DOHH2 (cell line): ENCODE measurements around the gene MTARC1.

Experiments used
- H3F3A ChIP-seq: fragments of 200-600 bp; sonication (generic), shearing (Covaris generic); 2 replicates; pipeline ENCODE4 v1.6.0; 2016; ENCODE audit warnings: antibody characterized with exemption, mild to moderate bottlenecking; ENCODE audit not compliant: control insufficient read depth, insufficient read depth
- H3K27ac ChIP-seq: fragments of 200-600 bp; sonication (generic); 2 replicates; pipeline ENCODE4 v1.5.1; 2014; ENCODE audit warnings: low read depth, mild to moderate bottlenecking, low read length, moderate library complexity
- H3K27me3 ChIP-seq: fragments of 200-600 bp; sonication (generic); 2 replicates; pipeline ENCODE4 v1.6.1; 2014; ENCODE audit warnings: mild to moderate bottlenecking, low read length, mixed read lengths; ENCODE audit not compliant: control insufficient read depth
- H3K36me3 ChIP-seq: fragments of 200-600 bp; sonication (generic); 2 replicates; pipeline ENCODE4 v1.6.1; 2014; ENCODE audit warnings: mild to moderate bottlenecking, low read length, moderate library complexity, mixed read lengths; ENCODE audit not compliant: control insufficient read depth
- H3K4me1 ChIP-seq: fragments of 200-600 bp; sonication (generic); 2 replicates; pipeline ENCODE4 v1.6.1; 2014; ENCODE audit warnings: mild to moderate bottlenecking, low read length, mixed read lengths; ENCODE audit not compliant: control insufficient read depth
- H3K4me2 ChIP-seq: fragments of 200-600 bp; sonication (generic); 2 replicates; pipeline ENCODE4 v1.6.0; 2014; ENCODE audit warnings: mild to moderate bottlenecking, low read length, moderate library complexity
- H3K4me3 ChIP-seq: fragments of 200-600 bp; sonication (generic); 2 replicates; pipeline ENCODE4 v1.5.1; 2014; ENCODE audit warnings: mild to moderate bottlenecking, low read length, mixed read lengths
- H3K79me2 ChIP-seq: fragments of 200-600 bp; sonication (generic); 2 replicates; pipeline ENCODE4 v1.6.1; 2014; ENCODE audit warnings: mild to moderate bottlenecking, low read length, mixed read lengths; ENCODE audit not compliant: control insufficient read depth
- H3K9me2 ChIP-seq: fragments of 200-600 bp; sonication (generic); replicated peaks from 2 replicates; pipeline ENCODE4 v1.6.1; 2014; ENCODE audit warnings: mild to moderate bottlenecking, low read length, mixed read lengths; ENCODE audit not compliant: control insufficient read depth
- H3K9me3 ChIP-seq: fragments of 200-600 bp; sonication (generic); 2 replicates; pipeline ENCODE4 v1.6.1; 2014; ENCODE audit warnings: antibody characterized with exemption, low read length, mixed read lengths; ENCODE audit not compliant: control insufficient read depth, insufficient read depth
- H4K20me1 ChIP-seq: fragments of 200-600 bp; sonication (generic); 2 replicates; pipeline ENCODE4 v1.6.0; 2014; ENCODE audit warnings: low read depth, mild to moderate bottlenecking, antibody characterized with exemption, low read length, moderate library complexity; ENCODE audit not compliant: control insufficient read depth, insufficient read depth
- CTCF ChIP-seq: fragments of 200-600 bp; sonication (generic); IDR thresholded peaks from one replicate; pipeline ENCODE4 v1.5.1; 2014; ENCODE audit warnings: antibody characterized with exemption, mild to moderate bottlenecking, low read depth, low read length; ENCODE audit not compliant: poor library complexity, severe bottlenecking
- EZH2phosphoT487 ChIP-seq: fragments of 200-600 bp; sonication (generic); IDR thresholded peaks from 2 replicates; pipeline ENCODE4 v1.6.1; 2017; ENCODE audit warnings: borderline replicate concordance, mild to moderate bottlenecking, antibody characterized with exemption, low read length, moderate library complexity, mixed read lengths

Gene MTARC1

GRCh38 chr1:220751111-220751510 is 35.6 kb upstream of the MTARC1 start:
- H3K4me1 ChIP-seq = no peaks in the 10 kb centered on the region
- no peaks in the 10 kb centered on the region for H4K20me1 ChIP-seq
- H3K9me2 ChIP-seq = no peaks in the 10 kb centered on the region
- H3K4me3 ChIP-seq = no peak overlapping the region
- no peaks in the 10 kb centered on the region for H3K27me3 ChIP-seq
- H3K36me3 ChIP-seq = no peaks in the 10 kb centered on the region
- no peaks in the 10 kb centered on the region for H3K79me2 ChIP-seq
- TF ChIP-seq EZH2phosphoT487 (no peak), CTCF (no peak)
- no peak overlapping the region for H3K27ac ChIP-seq
- H3K9me3 ChIP-seq = no peaks in the 10 kb centered on the region
- H3F3A ChIP-seq = no peaks in the 10 kb centered on the region
- H3K4me2 ChIP-seq = no peak overlapping the region

DNA sequence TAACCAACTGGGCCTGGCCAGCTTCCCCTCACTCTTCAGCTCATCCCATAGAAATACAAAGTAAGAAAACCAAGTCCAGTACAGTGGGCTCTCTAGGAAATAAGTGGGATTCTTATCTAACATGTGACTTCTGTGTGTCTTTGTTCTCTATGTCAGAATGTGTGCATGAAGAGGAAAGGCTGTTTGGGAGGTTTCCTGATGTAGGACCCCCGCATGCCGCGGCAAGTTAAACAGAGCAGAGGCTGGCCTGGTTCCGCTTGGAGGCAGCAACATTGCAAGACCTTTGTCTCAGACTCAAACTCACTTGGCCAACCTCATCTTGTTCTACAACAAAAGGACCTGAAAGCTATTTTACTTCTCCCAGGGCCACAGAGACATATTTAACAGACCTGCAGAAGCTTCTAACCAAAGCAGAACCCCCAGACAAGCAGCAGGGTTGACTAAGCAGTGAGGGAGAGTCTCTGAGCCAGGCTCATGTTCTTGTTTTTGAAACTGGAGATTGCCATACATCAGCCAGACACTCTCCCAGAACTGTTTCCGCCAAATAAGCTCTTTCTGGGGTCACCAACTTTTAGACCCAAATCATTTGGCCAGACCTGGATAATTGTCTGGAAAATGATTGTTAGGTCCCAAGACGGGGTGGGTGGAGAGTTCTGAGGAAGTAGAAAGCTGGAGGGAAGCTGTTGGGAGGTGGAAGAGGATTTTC is 32.3 kb upstream of the MTARC1 start:
- Histone ChIP-seq H4K20me1 (no peaks in the 10 kb centered on the region), H3K4me2 (no peak overlapping the region)
- TF ChIP-seq CTCF (no peak), EZH2phosphoT487 (no peak)

DNA sequence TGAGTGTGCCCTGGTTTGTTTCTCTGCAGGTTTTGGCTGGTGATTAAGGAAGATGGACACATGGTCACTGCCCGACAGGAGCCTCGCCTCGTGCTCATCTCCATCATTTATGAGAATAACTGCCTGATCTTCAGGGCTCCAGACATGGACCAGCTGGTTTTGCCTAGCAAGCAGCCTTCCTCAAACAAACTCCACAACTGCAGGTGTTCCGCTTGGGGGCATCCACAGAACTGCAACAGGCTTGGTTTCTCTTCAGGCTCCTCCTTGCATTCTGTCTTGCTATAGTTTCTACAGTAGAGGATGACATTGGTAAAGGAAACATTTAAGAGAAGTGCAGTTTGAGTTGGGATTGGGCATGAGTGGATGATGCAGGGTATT is 31.8 kb upstream of the MTARC1 start:
- Histone ChIP-seq H3K27ac (no peak overlapping the region), H3K27me3 (no peaks in the 10 kb centered on the region), H3K4me3 (no peak overlapping the region), H3K9me3 (no peaks in the 10 kb centered on the region), H3K79me2 (no peaks in the 10 kb centered on the region), H3K9me2 (no peaks in the 10 kb centered on the region), H3F3A (no peaks in the 10 kb centered on the region), H3K4me2 (no peak overlapping the region), H4K20me1 (no peaks in the 10 kb centered on the region), H3K4me1 (no peaks in the 10 kb centered on the region), H3K36me3 (no peaks in the 10 kb centered on the region)
- TF ChIP-seq EZH2phosphoT487 (no peak), CTCF (no peak)

More for the DNA sequence above, 32.3 kb upstream of the MTARC1 start:
- H3K9me3 ChIP-seq = no peaks in the 10 kb centered on the region
- H3K4me3 ChIP-seq = no peak overlapping the region
- no peaks in the 10 kb centered on the region for H3K79me2 ChIP-seq
- H3F3A ChIP-seq = no peaks in the 10 kb centered on the region
- no peaks in the 10 kb centered on the region for H3K27me3 ChIP-seq
- H3K27ac ChIP-seq = no peak overlapping the region
- H3K9me2 ChIP-seq = no peaks in the 10 kb centered on the region
- no peaks in the 10 kb centered on the region for H3K4me1 ChIP-seq
- no peaks in the 10 kb centered on the region for H3K36me3 ChIP-seq
